K562 (cell line): ENCODE data around the gene STIL. TPM values are rescaled to one million over a fixed set of nuclear protein-coding genes. Genes with fewer than 3 reads are reported as not detected.

Experiments
- CC2D1A ChIP-seq: fragments of 450-650 bp; IDR thresholded peaks from 2 replicates; pipeline ENCODE4 v1.6.1; 2017; ENCODE audit warnings: mild to moderate bottlenecking
- FIP1L1 ChIP-seq: fragments of 200-400 bp; formaldehyde crosslinking; IDR thresholded peaks from 2 replicates; pipeline ENCODE4 v1.6.1; 2018; ENCODE audit warnings: mild to moderate bottlenecking, low read depth, low read length; ENCODE audit not compliant: poor library complexity, severe bottlenecking
- HCFC1 ChIP-seq: IDR thresholded peaks from 2 replicates; pipeline ENCODE4 v1.6.1; 2012; ENCODE audit warnings: low read depth, low read length, improper control_type of control experiment
- PRMT5 ChIP-seq: sonication (generic); formaldehyde crosslinking; IDR thresholded peaks from 2 replicates; pipeline ENCODE4 v1.5.0; 2020; ENCODE audit warnings: missing genetic modification reagents
- ZNF239 ChIP-seq: fragments of 250-450 bp; sonication (Bioruptor Pico); IDR thresholded peaks from 2 replicates; pipeline ENCODE4 v1.4.0; 2020; ENCODE audit warnings: mild to moderate bottlenecking
- ZNF431 ChIP-seq: sonication (generic); formaldehyde crosslinking; IDR thresholded peaks from 2 replicates; pipeline ENCODE4 v1.8.0; 2022; ENCODE audit warnings: mild to moderate bottlenecking, missing genetic modification reagents
- ZNF75A ChIP-seq: fragments of 450-650 bp; formaldehyde crosslinking; IDR thresholded peaks from 2 replicates; pipeline ENCODE4 v1.4.0; 2020; ENCODE audit warnings: mild to moderate bottlenecking
- ZNF79 ChIP-seq: fragments of 250-450 bp; sonication (Bioruptor Pico); IDR thresholded peaks from 2 replicates; pipeline ENCODE4 v1.4.0; 2020; ENCODE audit warnings: low read depth, mild to moderate bottlenecking, moderate library complexity
- polyA plus RNA-seq, 8 experiments: library from polyadenylated mRNA; depleted of rRNA in 4 of 8; stranded (reverse) in 5 of 8; unstranded in 3 of 8; fragments of >200 nt; fragmentation: Nextera tagmentation in 2 of 8; fragmentation: Illumina TruSeq in 1 of 8; extraction: Ambion mirVana in 2 of 8; extraction: Trizol in 1 of 8; gene quantifications; 2 replicates each; pipeline versions ENCODE4 v1.2.1 to v1.2.3, GENCODE V29; 2011 to 2014; ENCODE audit warnings: inconsistent platforms in 1 of 8, missing spikeins in 1 of 8
- total RNA-seq, 7 experiments: library from RNA; depleted of rRNA in 6 of 7; stranded (reverse); fragments of >200 nt in 6 of 7; fragmentation: Illumina TruSeq in 2 of 7; extraction: Trizol in 2 of 7; gene quantifications; 2 replicates each; pipeline versions ENCODE4 v1.2.1 to v1.2.3, GENCODE V29; 2011 to 2021; ENCODE audit warnings: low replicate concordance in 1 of 7
- TF ChIP-seq, protein P1 (sequence below): sonication (generic); formaldehyde crosslinking; IDR thresholded peaks from 2 replicates; pipeline ENCODE4 v1.8.1; 2023; ENCODE audit warnings: mild to moderate bottlenecking, missing genetic modification reagents
- TF ChIP-seq, protein P2 (sequence below): fragments of 450-650 bp; conservative IDR thresholded peaks from 2 replicates; pipeline ENCODE4 v1.6.1; 2016; ENCODE audit warnings: missing genetic modification characterization, low read depth, mild to moderate bottlenecking, missing compliant biosample characterization, moderate library complexity
- TF ChIP-seq, protein P3 (sequence below): fragments of 450-650 bp; IDR thresholded peaks from 2 replicates; pipeline ENCODE4 v1.6.1; 2016; ENCODE audit warnings: low read depth, mild to moderate bottlenecking, moderate library complexity

The STIL gene
- total and polyA plus RNA-seq, 9 of the 15 experiments (the other 6 are each of a cell fraction or from before 2014, with no cell fraction given): 10.5 to 77.4 (median 39.6) TPM

DNA sequence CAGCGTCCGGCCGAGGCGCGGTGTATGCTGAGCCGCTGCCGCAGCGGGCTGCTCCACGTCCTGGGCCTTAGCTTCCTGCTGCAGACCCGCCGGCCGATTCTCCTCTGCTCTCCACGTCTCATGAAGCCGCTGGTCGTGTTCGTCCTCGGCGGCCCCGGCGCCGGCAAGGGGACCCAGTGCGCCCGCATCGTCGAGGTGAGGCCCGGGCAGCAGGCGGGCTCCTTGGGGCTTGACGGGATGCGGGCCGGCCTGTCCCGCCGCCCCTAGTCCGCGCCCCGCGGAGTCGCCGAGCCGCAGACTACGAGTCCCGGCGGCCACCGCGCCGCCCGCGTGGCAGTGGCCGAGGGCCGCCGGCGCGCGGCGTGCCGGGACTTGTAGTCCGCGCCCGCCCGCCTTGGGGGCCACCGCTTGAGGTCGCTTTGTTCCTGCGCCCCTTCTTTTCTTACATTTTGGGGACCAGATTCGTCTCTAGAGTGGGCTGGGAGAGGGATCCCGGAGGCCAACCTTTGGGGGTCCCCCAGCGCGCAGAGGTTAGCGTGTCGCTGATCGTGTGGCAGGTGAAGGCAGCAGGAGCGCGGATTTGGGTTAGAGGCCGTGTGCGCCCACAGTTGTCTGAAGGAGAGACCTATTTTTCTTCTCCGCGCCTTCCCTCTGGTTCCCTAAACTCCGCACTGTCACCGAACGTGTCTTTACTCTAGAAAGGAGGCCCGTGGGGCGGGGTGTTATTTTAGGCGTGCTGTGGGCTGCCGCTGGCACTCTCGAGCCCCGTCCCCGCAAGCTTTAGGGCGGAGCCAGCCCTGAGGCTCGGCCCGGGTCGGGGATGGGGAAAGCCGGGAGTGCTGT, 20.2 kb upstream of the STIL start (continued):
- TF ChIP-seq, protein P1, sequence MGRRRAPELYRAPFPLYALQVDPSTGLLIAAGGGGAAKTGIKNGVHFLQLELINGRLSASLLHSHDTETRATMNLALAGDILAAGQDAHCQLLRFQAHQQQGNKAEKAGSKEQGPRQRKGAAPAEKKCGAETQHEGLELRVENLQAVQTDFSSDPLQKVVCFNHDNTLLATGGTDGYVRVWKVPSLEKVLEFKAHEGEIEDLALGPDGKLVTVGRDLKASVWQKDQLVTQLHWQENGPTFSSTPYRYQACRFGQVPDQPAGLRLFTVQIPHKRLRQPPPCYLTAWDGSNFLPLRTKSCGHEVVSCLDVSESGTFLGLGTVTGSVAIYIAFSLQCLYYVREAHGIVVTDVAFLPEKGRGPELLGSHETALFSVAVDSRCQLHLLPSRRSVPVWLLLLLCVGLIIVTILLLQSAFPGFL (CRISPR knock-in tag): 0 out of 2 replicates have a peak, but pooled peaks have one; percentile 90
- TF ChIP-seq CC2D1A (no peak), ZNF79 (CRISPR knock-in tag) (no peak), ZNF75A (CRISPR knock-in tag) (no peak), ZNF431 (CRISPR knock-in tag) (peak; percentile 70), FIP1L1 (peak; percentile 88), PRMT5 (CRISPR knock-in tag) (no peak), ZNF239 (no peak), HCFC1 (peak; percentile 98)
- TF ChIP-seq, protein P2, sequence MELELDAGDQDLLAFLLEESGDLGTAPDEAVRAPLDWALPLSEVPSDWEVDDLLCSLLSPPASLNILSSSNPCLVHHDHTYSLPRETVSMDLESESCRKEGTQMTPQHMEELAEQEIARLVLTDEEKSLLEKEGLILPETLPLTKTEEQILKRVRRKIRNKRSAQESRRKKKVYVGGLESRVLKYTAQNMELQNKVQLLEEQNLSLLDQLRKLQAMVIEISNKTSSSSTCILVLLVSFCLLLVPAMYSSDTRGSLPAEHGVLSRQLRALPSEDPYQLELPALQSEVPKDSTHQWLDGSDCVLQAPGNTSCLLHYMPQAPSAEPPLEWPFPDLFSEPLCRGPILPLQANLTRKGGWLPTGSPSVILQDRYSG (tag): no peak
- TF ChIP-seq, protein P3, sequence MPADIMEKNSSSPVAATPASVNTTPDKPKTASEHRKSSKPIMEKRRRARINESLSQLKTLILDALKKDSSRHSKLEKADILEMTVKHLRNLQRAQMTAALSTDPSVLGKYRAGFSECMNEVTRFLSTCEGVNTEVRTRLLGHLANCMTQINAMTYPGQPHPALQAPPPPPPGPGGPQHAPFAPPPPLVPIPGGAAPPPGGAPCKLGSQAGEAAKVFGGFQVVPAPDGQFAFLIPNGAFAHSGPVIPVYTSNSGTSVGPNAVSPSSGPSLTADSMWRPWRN: no peak
